ENCODE data around the gene RAB3GAP2.

Gene RAB3GAP2

GRCh38 chr1:220156620-220157146, 115.6 kb downstream of the RAB3GAP2 start:
- Histone ChIP-seq H3K18ac (ENCODE audit: low read length) (no peak overlapping the region), H4K91ac (ENCODE audit: low read depth, low read length, poor library complexity) (no peak overlapping the region), H3K23ac (ENCODE audit: low read depth, low read length, poor library complexity) (no peak overlapping the region), H3K4me1 (ENCODE audit: control insufficient read depth in 2 of 2, insufficient read depth in 1 of 2, low read depth in 1 of 2, low read length in 2 of 2) (peaks cover 0 to 5% of the 10 kb centered on the region in 2 donors), H3K14ac (ENCODE audit: low read length) (no peak overlapping the region), H3K9me3 (replicated peaks in 1 of 2; ENCODE audit: control insufficient read depth in 2 of 2, insufficient read depth in 1 of 2, low read depth in 1 of 2, low read length in 2 of 2) (no peaks in the 10 kb centered on the region), H2AK5ac (ENCODE audit: low read depth, low read length) (no peak overlapping the region), H2BK120ac (ENCODE audit: low read depth, low read length) (no peak overlapping the region), H3K27me3 (ENCODE audit: control insufficient read depth in 3 of 3, insufficient read depth in 3 of 3, low read depth in 1 of 3, low read length in 3 of 3) (no peaks in the 10 kb centered on the region), H3K27ac (replicated peaks; ENCODE audit: low read length) (no peak overlapping the region), H3K4me2 (ENCODE audit: insufficient read depth, low read length, poor library complexity, severe bottlenecking) (no peak overlapping the region), H4K8ac (ENCODE audit: low read depth, low read length) (no peak overlapping the region), H3K79me1 (ENCODE audit: low read depth, low read length) (no peaks in the 10 kb centered on the region), H2BK15ac (ENCODE audit: low read length) (no peak overlapping the region), H2AFZ (ENCODE audit: low read length) (no peak overlapping the region), H3K4ac (ENCODE audit: low read length) (no peak overlapping the region), H3K36me3 (replicated peaks in 1 of 2; ENCODE audit: control insufficient read depth in 2 of 2, insufficient read depth in 2 of 2, low read length in 2 of 2) (peaks cover 13 to 87% of the 10 kb centered on the region in 2 donors), H3K9ac (ENCODE audit: low read depth, low read length, poor library complexity) (no peak overlapping the region), H3K4me3 (ENCODE audit: low read length in 2 of 2) (no peak overlapping the region), H2BK12ac (ENCODE audit: low read length) (no peak overlapping the region), H2BK5ac (ENCODE audit: low read length) (no peak overlapping the region)
- DNase-seq (ENCODE audit: low spot score) = no peak
- WGBS, 2 donors (ENCODE audit: extremely low coverage in 2 of 2, insufficient read length in 2 of 2, insufficient replicate concordance in 1 of 2) = no CpG with 5 or more reads among the region's 4 CpGs

GRCh38 chr1:220153147-220153546, 119.1 kb downstream of the RAB3GAP2 start:
- H3K14ac ChIP-seq (ENCODE audit: low read length) = no peak overlapping the region
- H3K9me3 ChIP-seq (replicated peaks in 1 of 2; ENCODE audit: control insufficient read depth in 2 of 2, insufficient read depth in 1 of 2, low read depth in 1 of 2, low read length in 2 of 2) = no peaks in the 10 kb centered on the region
- H3K4ac ChIP-seq (ENCODE audit: low read length) = no peak overlapping the region
- no peak overlapping the region for H4K8ac ChIP-seq (ENCODE audit: low read depth, low read length)
- no peaks in the 10 kb centered on the region for H3K79me1 ChIP-seq (ENCODE audit: low read depth, low read length)
- H3K4me3 ChIP-seq (ENCODE audit: low read length in 2 of 2) = no peak overlapping the region
- H2BK5ac ChIP-seq (ENCODE audit: low read length) = no peak overlapping the region
- H2BK120ac ChIP-seq (ENCODE audit: low read depth, low read length) = no peak overlapping the region
- H3K27me3 ChIP-seq (ENCODE audit: control insufficient read depth in 3 of 3, insufficient read depth in 3 of 3, low read depth in 1 of 3, low read length in 3 of 3) = no peaks in the 10 kb centered on the region
- no peak for DNase-seq (ENCODE audit: low spot score)
- H3K4me2 ChIP-seq (ENCODE audit: insufficient read depth, low read length, poor library complexity, severe bottlenecking) = no peak overlapping the region
- H2BK12ac ChIP-seq (ENCODE audit: low read length) = no peak overlapping the region
- no peak overlapping the region for H2AK5ac ChIP-seq (ENCODE audit: low read depth, low read length)
- H3K18ac ChIP-seq (ENCODE audit: low read length) = no peak overlapping the region
- H3K27ac ChIP-seq (replicated peaks; ENCODE audit: low read length) = no peak overlapping the region
- no peak overlapping the region for H4K91ac ChIP-seq (ENCODE audit: low read depth, low read length, poor library complexity)
- H3K4me1 ChIP-seq (ENCODE audit: control insufficient read depth in 2 of 2, insufficient read depth in 1 of 2, low read depth in 1 of 2, low read length in 2 of 2) = peaks cover 2 to 7% of the 10 kb centered on the region in 2 donors
- peaks cover 12 to 90% of the 10 kb centered on the region in 2 donors for H3K36me3 ChIP-seq (replicated peaks in 1 of 2; ENCODE audit: control insufficient read depth in 2 of 2, insufficient read depth in 2 of 2, low read length in 2 of 2)
- H3K23ac ChIP-seq (ENCODE audit: low read depth, low read length, poor library complexity) = no peak overlapping the region
- no peak overlapping the region for H2BK15ac ChIP-seq (ENCODE audit: low read length)
- H2AFZ ChIP-seq (ENCODE audit: low read length) = no peak overlapping the region
- no peak overlapping the region for H3K9ac ChIP-seq (ENCODE audit: low read depth, low read length, poor library complexity)

GRCh38 chr1:220151454-220151853, 120.8 kb downstream of the RAB3GAP2 start:
- H4K91ac ChIP-seq (ENCODE audit: low read depth, low read length, poor library complexity) = no peak overlapping the region
- H4K8ac ChIP-seq (ENCODE audit: low read depth, low read length) = no peak overlapping the region
- no peak overlapping the region for H3K4me3 ChIP-seq (ENCODE audit: low read length in 2 of 2)
- H2BK5ac ChIP-seq (ENCODE audit: low read length) = no peak overlapping the region
- no peak overlapping the region for H3K4me2 ChIP-seq (ENCODE audit: insufficient read depth, low read length, poor library complexity, severe bottlenecking)
- no peak overlapping the region for H2BK12ac ChIP-seq (ENCODE audit: low read length)
- H2AFZ ChIP-seq (ENCODE audit: low read length) = no peak overlapping the region
- H3K4ac ChIP-seq (ENCODE audit: low read length) = no peak overlapping the region
- DNase-seq (ENCODE audit: low spot score) = no peak
- no peaks in the 10 kb centered on the region for H3K27me3 ChIP-seq (ENCODE audit: control insufficient read depth in 3 of 3, insufficient read depth in 3 of 3, low read depth in 1 of 3, low read length in 3 of 3)
- H3K4me1 ChIP-seq (ENCODE audit: control insufficient read depth in 2 of 2, insufficient read depth in 1 of 2, low read depth in 1 of 2, low read length in 2 of 2) = peaks cover 2% of the 10 kb centered on the region in 2 donors
- H3K18ac ChIP-seq (ENCODE audit: low read length) = no peak overlapping the region
- no peak overlapping the region for H2AK5ac ChIP-seq (ENCODE audit: low read depth, low read length)
- WGBS, 2 donors (ENCODE audit: extremely low coverage in 2 of 2, insufficient read length in 2 of 2, insufficient replicate concordance in 1 of 2) = no CpG with 5 or more reads among the region's 3 CpGs
- H3K9ac ChIP-seq (ENCODE audit: low read depth, low read length, poor library complexity) = no peak overlapping the region
- no peak overlapping the region for H3K14ac ChIP-seq (ENCODE audit: low read length)
- H3K36me3 ChIP-seq (replicated peaks in 1 of 2; ENCODE audit: control insufficient read depth in 2 of 2, insufficient read depth in 2 of 2, low read length in 2 of 2) = peaks cover 7 to 91% of the 10 kb centered on the region in 2 donors
- H3K9me3 ChIP-seq (replicated peaks in 1 of 2; ENCODE audit: control insufficient read depth in 2 of 2, insufficient read depth in 1 of 2, low read depth in 1 of 2, low read length in 2 of 2) = no peaks in the 10 kb centered on the region
- H2BK120ac ChIP-seq (ENCODE audit: low read depth, low read length) = no peak overlapping the region
- H2BK15ac ChIP-seq (ENCODE audit: low read length) = no peak overlapping the region
- no peak overlapping the region for H3K23ac ChIP-seq (ENCODE audit: low read depth, low read length, poor library complexity)
- no peaks in the 10 kb centered on the region for H3K79me1 ChIP-seq (ENCODE audit: low read depth, low read length)
- no peak overlapping the region for H3K27ac ChIP-seq (replicated peaks; ENCODE audit: low read length)

- Histone ChIP-seq H3K4me2 (ENCODE audit: insufficient read depth, low read length, poor library complexity, severe bottlenecking) (no peak overlapping the region), H3K27ac (replicated peaks; ENCODE audit: low read length) (no peak overlapping the region), H3K9me3 (replicated peaks in 1 of 2; ENCODE audit: control insufficient read depth in 2 of 2, insufficient read depth in 1 of 2, low read depth in 1 of 2, low read length in 2 of 2) (no peaks in the 10 kb centered on the region), H2AK5ac (ENCODE audit: low read depth, low read length) (no peak overlapping the region), H4K91ac (ENCODE audit: low read depth, low read length, poor library complexity) (no peak overlapping the region), H3K4me1 (ENCODE audit: control insufficient read depth in 2 of 2, insufficient read depth in 1 of 2, low read depth in 1 of 2, low read length in 2 of 2) (peaks cover 2% of the 10 kb centered on the region in 2 donors), H3K4ac (ENCODE audit: low read length) (no peak overlapping the region), H3K14ac (ENCODE audit: low read length) (no peak overlapping the region), H3K79me1 (ENCODE audit: low read depth, low read length) (no peaks in the 10 kb centered on the region), H2AFZ (ENCODE audit: low read length) (no peak overlapping the region), H2BK12ac (ENCODE audit: low read length) (no peak overlapping the region), H3K27me3 (ENCODE audit: control insufficient read depth in 3 of 3, insufficient read depth in 3 of 3, low read depth in 1 of 3, low read length in 3 of 3) (no peaks in the 10 kb centered on the region), H3K23ac (ENCODE audit: low read depth, low read length, poor library complexity) (no peak overlapping the region), H3K36me3 (replicated peaks in 1 of 2; ENCODE audit: control insufficient read depth in 2 of 2, insufficient read depth in 2 of 2, low read length in 2 of 2) (peaks cover 5 to 93% of the 10 kb centered on the region in 2 donors), H3K4me3 (ENCODE audit: low read length in 2 of 2) (no peak overlapping the region), H2BK15ac (ENCODE audit: low read length) (no peak overlapping the region), H3K9ac (ENCODE audit: low read depth, low read length, poor library complexity) (no peak overlapping the region), H2BK5ac (ENCODE audit: low read length) (no peak overlapping the region), H3K18ac (ENCODE audit: low read length) (no peak overlapping the region), H4K8ac (ENCODE audit: low read depth, low read length) (no peak overlapping the region), H2BK120ac (ENCODE audit: low read depth, low read length) (no peak overlapping the region)
- no CpG with 5 or more reads among the region's 1 CpG for WGBS, 2 donors (ENCODE audit: extremely low coverage in 2 of 2, insufficient read length in 2 of 2, insufficient replicate concordance in 1 of 2)
- DNase-seq (ENCODE audit: low spot score) = no peak
Observed at GRCh38 chr1:220149742-220150141, 122.5 kb downstream of the RAB3GAP2 start.
